Right lobe of liver (tissue), 4 donors: ENCODE results near the gene SAMD4A.

ENCODE experiments used
- CTCF ChIP-seq, 4 donors: fragments of 200-600 bp in 3 of 4; fragments of 450-650 bp in 1 of 4; IDR thresholded peaks; one replicate each; pipeline versions ENCODE4 v1.5.1 to v1.8.0; 2016 to 2022; ENCODE audit warnings: antibody characterized with exemption in 4 of 4, mild to moderate bottlenecking in 2 of 4
- POLR2A ChIP-seq: fragments of 450-650 bp; IDR thresholded peaks from one replicate; pipeline ENCODE4 v1.6.1; 2017; ENCODE audit warnings: antibody characterized with exemption, mild to moderate bottlenecking
- donor health status: DM: no; HTN: no; CAD: no.
- donor health status: DM: no; HTN: no; CAD: no.
- donor health status: DM: no; HTN: yes; CAD: no.

DNA sequence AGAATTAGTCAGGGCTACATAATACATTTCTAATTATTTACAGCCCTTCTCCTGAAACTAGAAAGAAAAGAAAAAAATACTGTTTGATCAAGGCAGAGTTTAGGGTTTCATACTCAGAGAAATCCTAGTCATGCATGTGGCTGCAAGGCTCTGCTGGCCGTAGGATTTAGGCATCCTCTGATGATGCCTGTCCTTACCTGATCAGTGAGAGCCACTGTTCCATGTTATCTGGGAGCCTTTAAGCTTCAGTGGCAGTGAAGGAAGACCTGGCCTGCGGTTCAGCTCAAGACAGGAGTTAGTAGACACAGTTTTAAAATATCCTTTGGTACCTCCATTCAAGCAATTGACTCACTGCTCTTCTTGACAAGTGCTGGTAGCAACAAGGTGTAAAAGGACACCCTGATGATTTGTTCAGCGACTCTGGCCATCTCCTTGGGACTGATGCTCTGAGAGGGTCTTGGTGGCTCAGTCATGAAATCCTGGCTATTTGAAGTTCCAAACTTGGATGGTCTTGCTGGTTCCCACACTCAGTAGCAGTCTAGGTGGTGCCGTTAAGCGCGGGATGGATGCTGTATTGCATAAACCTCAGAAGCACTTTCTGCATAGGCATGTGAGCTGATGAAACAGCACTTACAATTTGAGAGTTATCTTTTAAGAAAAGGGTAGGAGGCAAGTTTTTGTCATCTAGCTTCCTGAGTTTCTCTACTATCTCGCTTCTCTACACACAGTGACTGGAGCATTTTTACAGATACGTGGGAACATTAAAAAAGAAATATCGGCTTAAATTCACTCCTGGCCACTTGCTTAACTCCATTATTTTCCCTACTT, 162.0 kb downstream of the SAMD4A start:
- TF ChIP-seq CTCF (IDR thresholded peaks at IDR 0.05) (no peak), POLR2A (no peak)
